Neural cell (in vitro differentiated cells): ENCODE data around the gene OR9A2. TPM values are rescaled to one million over a fixed set of nuclear protein-coding genes. Genes with fewer than 3 reads are reported as not detected.
A peak's percentile ranks its signal among the peaks of the same experiment; 100 is the strongest.

Experiments
- H2AFZ ChIP-seq: fragments of 200-600, 300-800 bp; sonication (generic), shearing (Covaris generic); 2 replicates; pipeline ENCODE4 v1.6.0; 2014; ENCODE audit warnings: low read depth, mild to moderate bottlenecking, antibody characterized with exemption, low read length, moderate library complexity
- H3F3A ChIP-seq: fragments of 200-600 bp; shearing (Covaris generic); 2 replicates; pipeline ENCODE4 v1.6.1; 2016; ENCODE audit warnings: mild to moderate bottlenecking, moderate library complexity, mixed read lengths, antibody characterized with exemption, low read length; ENCODE audit not compliant: insufficient read depth, poor library complexity, severe bottlenecking
- H3K27ac ChIP-seq: fragments of 200-600, 300-800 bp; sonication (generic), shearing (Covaris generic); 2 replicates; pipeline ENCODE4 v1.5.1; 2014; ENCODE audit warnings: mild to moderate bottlenecking, low read length, moderate library complexity
- H3K27me3 ChIP-seq: fragments of 300-800, 200-600 bp; sonication (generic), shearing (Covaris generic); 2 replicates; pipeline ENCODE4 v1.6.0; 2014; ENCODE audit warnings: mild to moderate bottlenecking, low read depth, low read length, moderate library complexity; ENCODE audit not compliant: insufficient read depth
- H3K36me3 ChIP-seq: fragments of 300-800, 200-600 bp; sonication (generic), shearing (Covaris generic); 2 replicates; pipeline ENCODE4 v1.5.1; 2014; ENCODE audit warnings: mild to moderate bottlenecking, antibody characterized with exemption, low read length, moderate library complexity; ENCODE audit not compliant: insufficient read depth
- H3K4me2 ChIP-seq: fragments of 300-800, 200-600 bp; sonication (generic), shearing (Covaris generic); 2 replicates; pipeline ENCODE4 v1.6.0; 2014; ENCODE audit warnings: mild to moderate bottlenecking, low read length
- H3K4me3 ChIP-seq: fragments of 300-800, 200-600 bp; sonication (generic), shearing (Covaris generic); 2 replicates; pipeline ENCODE4 v1.5.1; 2014; ENCODE audit warnings: mild to moderate bottlenecking, low read length, moderate library complexity
- H3K79me2 ChIP-seq: fragments of 200-600 bp; shearing (Covaris generic); replicated peaks from 2 replicates; pipeline ENCODE4 v1.6.0; 2014; ENCODE audit warnings: mild to moderate bottlenecking, low read length, moderate library complexity; ENCODE audit not compliant: insufficient read depth
- H3K9ac ChIP-seq: fragments of 300-800, 200-600 bp; sonication (generic), shearing (Covaris generic); 2 replicates; pipeline ENCODE4 v1.6.1; 2016; ENCODE audit warnings: mild to moderate bottlenecking, low read length, mixed read lengths
- H3K9me2 ChIP-seq: fragments of 200-600 bp; shearing (Covaris generic); 2 replicates; pipeline ENCODE4 v1.6.1; 2016; ENCODE audit warnings: mild to moderate bottlenecking, low read length, mixed read lengths; ENCODE audit not compliant: insufficient read depth
- H3K9me3 ChIP-seq: fragments of 200-600, 300-800 bp; sonication (generic), shearing (Covaris generic); 2 replicates; pipeline ENCODE4 v1.6.1; 2016; ENCODE audit warnings: mild to moderate bottlenecking, mixed run types, low read length, moderate library complexity, mixed read lengths
- H4K20me1 ChIP-seq: fragments of 200-600 bp; shearing (Covaris generic); 2 replicates; pipeline ENCODE4 v1.6.1; 2016; ENCODE audit warnings: mild to moderate bottlenecking, mixed run types; ENCODE audit not compliant: insufficient read depth
- CTCF ChIP-seq: fragments of 450-650 bp; IDR thresholded peaks from 2 replicates; pipeline ENCODE4 v1.5.1; 2014; ENCODE audit warnings: antibody characterized with exemption, mild to moderate bottlenecking, moderate library complexity; ENCODE audit not compliant: poor library complexity, severe bottlenecking
- EP300 ChIP-seq: fragments of 450-650 bp; conservative IDR thresholded peaks from 2 replicates; pipeline ENCODE4 v1.6.1; 2014; ENCODE audit warnings: antibody characterized with exemption, mild to moderate bottlenecking, moderate library complexity; ENCODE audit not compliant: poor library complexity, severe bottlenecking
- EZH2 ChIP-seq: fragments of 200-600, 300-800 bp; shearing (Covaris generic), sonication (generic); IDR thresholded peaks from 2 replicates; pipeline ENCODE4 v1.6.1; 2014; ENCODE audit warnings: antibody characterized with exemption, low read length, borderline replicate concordance, mild to moderate bottlenecking; ENCODE audit not compliant: insufficient read depth, poor library complexity, severe bottlenecking
- MXI1 ChIP-seq: fragments of 450-650 bp; conservative IDR thresholded peaks from 2 replicates; pipeline ENCODE4 v1.6.1; 2014; ENCODE audit warnings: antibody characterized with exemption, mild to moderate bottlenecking; ENCODE audit not compliant: poor library complexity, severe bottlenecking
- POLR2AphosphoS5 ChIP-seq: IDR thresholded peaks from 2 replicates; pipeline ENCODE4 v1.6.1; 2012
- RAD21 ChIP-seq: fragments of 450-650 bp; conservative IDR thresholded peaks from 2 replicates; pipeline ENCODE4 v1.6.1; 2014; ENCODE audit warnings: antibody characterized with exemption, mild to moderate bottlenecking, moderate library complexity
- SMC3 ChIP-seq: fragments of 450-650 bp; conservative IDR thresholded peaks from 2 replicates; pipeline ENCODE4 v1.6.1; 2014; ENCODE audit warnings: antibody characterized with exemption, mild to moderate bottlenecking, moderate library complexity; ENCODE audit not compliant: poor library complexity
- TAF1 ChIP-seq: IDR thresholded peaks from 2 replicates; pipeline ENCODE4 v1.6.1; 2012; ENCODE audit warnings: low read depth
- polyA plus RNA-seq: library from polyadenylated mRNA; depleted of rRNA; stranded (reverse); fragments of >200 nt; gene quantifications from 2 replicates; pipeline ENCODE4 v1.2.3, GENCODE V29; 2014
- TF ChIP-seq, protein P1 (sequence below): IDR thresholded peaks from 2 replicates; pipeline ENCODE4 v1.6.1; 2012; ENCODE audit warnings: borderline replicate concordance

Gene OR9A2
- polyA plus RNA-seq, 1 donor from 2014 or later: not detected

DNA sequence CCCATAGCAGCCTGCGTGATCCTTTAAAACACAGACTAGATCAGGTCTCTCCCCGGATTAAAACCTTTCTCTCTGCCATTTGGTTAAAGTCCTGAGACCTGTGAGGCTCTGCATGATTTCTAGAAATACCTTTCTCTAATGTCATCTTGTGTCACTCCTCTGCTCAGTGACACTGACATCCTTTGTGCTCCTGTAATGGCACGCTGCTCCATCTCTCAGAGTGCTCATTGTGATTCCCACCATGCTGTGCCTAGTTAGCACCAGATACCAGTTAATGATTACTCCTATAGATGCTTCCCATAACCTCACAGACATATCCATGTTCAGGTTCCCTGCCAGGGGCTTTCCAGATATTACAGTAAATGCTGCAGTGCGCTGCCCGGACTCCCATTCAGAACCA, 11.7 kb upstream of the OR9A2 start:
- no peak overlapping the region for H3K4me2 ChIP-seq
- peak overlapping the region; percentile 47 for H3K27ac ChIP-seq
- no peaks in the 10 kb centered on the region for H3K9me3 ChIP-seq

DNA sequence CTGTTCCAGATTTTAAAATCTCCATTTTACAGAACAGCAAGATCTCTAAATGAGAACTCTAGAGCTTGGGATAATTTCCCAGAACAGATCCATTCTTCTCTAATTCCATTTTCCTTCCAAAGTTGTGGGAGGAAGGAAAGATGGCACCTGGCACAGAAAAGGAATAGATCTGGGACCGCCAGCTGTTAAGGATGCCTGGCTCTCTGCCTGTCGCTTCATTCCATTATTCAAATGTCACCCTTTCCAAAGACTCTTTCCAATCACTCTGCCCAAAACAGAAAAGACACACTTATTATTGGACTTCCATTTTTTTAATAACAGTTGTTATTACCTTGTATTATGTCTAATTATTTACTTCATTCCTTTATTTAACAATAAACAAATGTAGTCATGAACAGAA, 751 bp upstream of the OR9A2 start:
- Histone ChIP-seq H3K9me3 (no peaks in the 10 kb centered on the region), H4K20me1 (no peaks in the 10 kb centered on the region), H2AFZ (no peak overlapping the region), H3K79me2 (no peaks in the 10 kb centered on the region), H3K9me2 (no peaks in the 10 kb centered on the region), H3K27me3 (no peaks in the 10 kb centered on the region), H3K9ac (no peak overlapping the region), H3K4me3 (no peak overlapping the region), H3K4me2 (no peak overlapping the region), H3K36me3 (no peaks in the 10 kb centered on the region), H3F3A (no peaks in the 10 kb centered on the region), H3K27ac (no peak overlapping the region)
- TF ChIP-seq SMC3 (no peak), RAD21 (no peak), EP300 (no peak), MXI1 (no peak), EZH2 (no peak), POLR2AphosphoS5 (no peak), CTCF (no peak), TAF1 (no peak)
- TF ChIP-seq, protein P1, sequence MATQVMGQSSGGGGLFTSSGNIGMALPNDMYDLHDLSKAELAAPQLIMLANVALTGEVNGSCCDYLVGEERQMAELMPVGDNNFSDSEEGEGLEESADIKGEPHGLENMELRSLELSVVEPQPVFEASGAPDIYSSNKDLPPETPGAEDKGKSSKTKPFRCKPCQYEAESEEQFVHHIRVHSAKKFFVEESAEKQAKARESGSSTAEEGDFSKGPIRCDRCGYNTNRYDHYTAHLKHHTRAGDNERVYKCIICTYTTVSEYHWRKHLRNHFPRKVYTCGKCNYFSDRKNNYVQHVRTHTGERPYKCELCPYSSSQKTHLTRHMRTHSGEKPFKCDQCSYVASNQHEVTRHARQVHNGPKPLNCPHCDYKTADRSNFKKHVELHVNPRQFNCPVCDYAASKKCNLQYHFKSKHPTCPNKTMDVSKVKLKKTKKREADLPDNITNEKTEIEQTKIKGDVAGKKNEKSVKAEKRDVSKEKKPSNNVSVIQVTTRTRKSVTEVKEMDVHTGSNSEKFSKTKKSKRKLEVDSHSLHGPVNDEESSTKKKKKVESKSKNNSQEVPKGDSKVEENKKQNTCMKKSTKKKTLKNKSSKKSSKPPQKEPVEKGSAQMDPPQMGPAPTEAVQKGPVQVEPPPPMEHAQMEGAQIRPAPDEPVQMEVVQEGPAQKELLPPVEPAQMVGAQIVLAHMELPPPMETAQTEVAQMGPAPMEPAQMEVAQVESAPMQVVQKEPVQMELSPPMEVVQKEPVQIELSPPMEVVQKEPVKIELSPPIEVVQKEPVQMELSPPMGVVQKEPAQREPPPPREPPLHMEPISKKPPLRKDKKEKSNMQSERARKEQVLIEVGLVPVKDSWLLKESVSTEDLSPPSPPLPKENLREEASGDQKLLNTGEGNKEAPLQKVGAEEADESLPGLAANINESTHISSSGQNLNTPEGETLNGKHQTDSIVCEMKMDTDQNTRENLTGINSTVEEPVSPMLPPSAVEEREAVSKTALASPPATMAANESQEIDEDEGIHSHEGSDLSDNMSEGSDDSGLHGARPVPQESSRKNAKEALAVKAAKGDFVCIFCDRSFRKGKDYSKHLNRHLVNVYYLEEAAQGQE: no peak

More for the DNA sequence above, 11.7 kb upstream of the OR9A2 start:
- no peaks in the 10 kb centered on the region for H3K27me3 ChIP-seq
- H2AFZ ChIP-seq: no peak overlapping the region
- H3K79me2 ChIP-seq: no peaks in the 10 kb centered on the region
- H3K9ac ChIP-seq: peak overlapping the region; percentile 21
- H3F3A ChIP-seq: no peaks in the 10 kb centered on the region
- TF ChIP-seq, protein P1: peak; percentile 73
- TF ChIP-seq POLR2AphosphoS5 (peak; percentile 84), EP300 (peak; percentile 89), RAD21 (no peak), TAF1 (no peak), CTCF (no peak), EZH2 (no peak), MXI1 (no peak), SMC3 (no peak)
- H3K4me3 ChIP-seq: no peak overlapping the region
- H3K9me2 ChIP-seq: no peaks in the 10 kb centered on the region
- no peaks in the 10 kb centered on the region for H4K20me1 ChIP-seq
- H3K36me3 ChIP-seq: no peaks in the 10 kb centered on the region
